Activated naive CD4-positive, alpha-beta T cell treated with anti-CD3 and anti-CD28 coated beads, Interleukin-2, amount 50 U/mL, for 72 hours (primary cell): ENCODE data around the gene TMA7. TPM values are rescaled to one million over a fixed set of nuclear protein-coding genes. Genes with fewer than 3 reads are reported as not detected.
"Not testable (repeated sequence)": the region's sequence is repeated elsewhere in the genome, so short reads cannot be mapped to it uniquely, and the experiment has no call there.

Experiments
- ATAC-seq, 2 donors: fragments of 150-1000 bp; cut with Tn5 transposase; 2 replicates each; pipeline ENCODE4 v1.10.0; 2021; ENCODE audit warnings: mild to moderate bottlenecking in 2 of 2, moderate library complexity in 2 of 2
- DNase-seq, 2 donors: peaks; one replicate each; pipeline ENCODE4 v3.0.0; 2021 to 2022; ENCODE audit warnings: low spot score in 2 of 2
- H3K27ac Mint-ChIP-seq, 2 donors: one replicate each; pipeline ENCODE4 v1.8.0; 2022; ENCODE audit warnings: mild to moderate bottlenecking in 2 of 2, mixed read lengths in 2 of 2
- H3K36me3 Mint-ChIP-seq, 2 donors: one replicate each; pipeline ENCODE4 v1.8.0; 2022; ENCODE audit warnings: mixed read lengths in 2 of 2
- H3K9me3 Mint-ChIP-seq, 2 donors: one replicate each; pipeline ENCODE4 v1.8.0; 2022; ENCODE audit warnings: mixed read lengths in 2 of 2
- total RNA-seq, 2 donors: library from RNA; stranded (reverse); gene quantifications; one replicate each; pipeline ENCODE4 v1.2.3, GENCODE V29; 2022

Gene TMA7
- 100 to 1,000 TPM; 168 to 307 TPM for total RNA-seq

- Mint-ChIP-seq H3K27ac (peak within 1 kb of the TSS in 1 of 2 donors; percentile 96), H3K9me3 (no peaks in the 10 kb centered on the region), H3K36me3 (peaks cover 14 to 17% of the 10 kb centered on the region in 2 donors)
- DNase-seq: peak; percentile 96 to 98
- ATAC-seq: peak; percentile 98
Observed at GRCh38 chr3:48439820-48440589, at the start of gene TMA7, which contains the start of gene CCDC51. Gene TMA7, plus strand, starts transcription at chr3:48440257. Its CDS starts 40 bp downstream, at chr3:48440297. Gene CCDC51, minus strand, starts transcription at chr3:48440119. Its CDS starts 4,991 bp downstream, at chr3:48435128.

GRCh38 chr3:48394391-48394790 lies 45.7 kb upstream of the TMA7 start:
- peak in 1 of 2 donors; percentile 90 for ATAC-seq

DNA sequence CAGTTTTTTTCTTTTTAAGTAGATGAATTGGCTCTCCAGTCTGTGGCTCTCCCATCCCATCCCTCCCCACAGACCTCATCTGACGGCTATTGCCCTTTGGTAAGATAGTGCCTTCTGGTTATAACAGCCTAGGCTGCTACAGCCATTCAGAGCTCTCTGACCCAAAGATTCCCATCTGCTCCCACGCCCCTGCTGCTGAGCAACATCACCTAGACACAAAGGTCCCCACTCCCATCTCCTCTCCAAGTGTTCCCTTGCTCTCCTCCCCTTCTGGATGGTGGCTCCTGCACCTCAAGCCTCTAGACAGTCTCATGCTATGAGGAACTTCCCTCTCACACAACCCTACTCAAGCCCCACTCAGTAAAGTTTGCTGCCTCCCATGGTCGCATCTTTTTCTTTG lies 44.3 kb upstream of the TMA7 start:
- DNase-seq (no peak), ATAC-seq (no peak)
- Mint-ChIP-seq H3K36me3 (no peaks in the 10 kb centered on the region), H3K27ac (no peak overlapping the region), H3K9me3 (no peaks in the 10 kb centered on the region)

More at GRCh38 chr3:48394391-48394790, 45.7 kb upstream of the TMA7 start:
- DNase-seq: no peak
- Mint-ChIP-seq H3K27ac (peak overlapping the region in 1 of 2 donors; percentile 37), H3K36me3 (no peaks in the 10 kb centered on the region), H3K9me3 (no peaks in the 10 kb centered on the region)

- Mint-ChIP-seq H3K36me3 (no peaks in the 10 kb centered on the region), H3K27ac (peak overlapping the region in 1 of 2 donors; percentile 37), H3K9me3 (no peaks in the 10 kb centered on the region)
- no peak for ATAC-seq
- DNase-seq: peak in 1 of 2 donors; percentile 45
Observed at GRCh38 chr3:48397767-48398681, 42.0 kb upstream of the TMA7 start.

- DNase-seq: peak in 1 of 2 donors; percentile 44
- Mint-ChIP-seq H3K27ac (no peak overlapping the region), H3K36me3 (no peaks in the 10 kb centered on the region), H3K9me3 (no peaks in the 10 kb centered on the region)
- no peak for ATAC-seq
Observed at GRCh38 chr3:48398701-48399386, 41.2 kb upstream of the TMA7 start.

DNA sequence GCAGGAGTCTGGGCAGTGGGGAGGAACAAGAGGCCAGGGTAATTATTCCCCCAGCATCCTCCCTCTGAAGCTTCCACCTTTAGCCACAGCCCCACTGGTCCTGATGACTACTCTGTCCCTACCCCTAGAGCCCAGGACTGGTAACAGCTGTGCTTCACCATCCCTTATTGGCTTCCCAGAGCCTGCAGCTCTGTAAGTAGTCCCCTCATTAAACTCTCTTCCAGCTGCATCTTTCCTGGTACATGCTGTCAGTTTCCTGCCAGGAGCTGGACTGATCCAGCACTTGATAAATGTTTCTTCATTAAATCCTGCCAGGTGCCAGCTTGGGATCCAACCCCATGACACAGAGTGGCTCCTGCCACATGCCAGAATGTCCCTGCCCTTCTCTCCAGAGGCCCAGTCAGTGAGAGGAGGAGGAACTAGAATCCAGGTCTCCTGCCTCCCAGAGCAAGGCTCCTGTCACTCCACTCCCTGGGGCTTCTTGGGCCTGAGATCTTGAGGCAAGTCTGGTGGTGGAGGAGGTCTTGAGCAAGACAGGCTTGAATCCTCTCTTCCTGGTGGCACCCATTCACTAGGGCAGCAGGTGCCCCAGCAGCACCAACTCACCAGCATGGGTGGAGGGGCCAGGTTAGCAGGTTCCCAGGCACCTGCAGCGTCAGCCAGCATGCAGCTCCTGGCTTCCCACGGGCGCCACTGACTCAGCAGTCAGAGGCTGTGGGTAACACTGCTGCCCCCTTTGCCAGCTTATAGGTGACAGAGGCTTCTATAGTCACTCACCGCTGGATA lies 40.5 kb upstream of the TMA7 start:
- H3K36me3 Mint-ChIP-seq: no peaks in the 10 kb centered on the region
- H3K27ac Mint-ChIP-seq: no peak overlapping the region
- ATAC-seq (no peak), DNase-seq (no peak)
- H3K9me3 Mint-ChIP-seq: no peaks in the 10 kb centered on the region

DNA sequence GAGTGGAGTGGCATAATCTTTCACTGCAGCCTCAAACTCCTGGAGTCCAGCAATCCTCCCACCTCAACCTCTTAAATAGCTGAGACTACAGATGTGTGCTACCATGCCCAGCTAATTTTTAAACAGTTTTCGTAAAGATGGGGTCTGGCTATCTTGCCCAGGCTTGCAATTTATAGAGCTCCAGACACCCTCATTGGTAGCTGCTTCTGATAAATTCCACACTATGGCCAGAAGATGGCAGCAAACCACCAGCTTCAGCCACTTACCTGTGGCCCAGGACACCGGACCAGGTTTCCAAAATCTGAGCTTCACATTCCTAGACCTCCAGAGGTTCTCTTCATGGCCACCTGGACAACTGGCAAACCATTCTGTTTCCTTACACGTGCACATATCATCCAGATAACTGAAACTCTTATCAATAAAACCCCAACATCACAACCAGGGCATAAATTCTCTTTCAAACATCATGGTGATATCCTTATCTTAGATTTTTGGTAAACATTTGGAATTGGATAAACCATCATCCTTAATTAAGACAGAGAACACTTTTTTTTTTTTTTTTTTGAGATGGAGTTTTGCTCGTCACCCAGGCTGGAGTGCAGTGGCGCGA lies 39.1 kb upstream of the TMA7 start:
- no peaks in the 10 kb centered on the region for H3K9me3 Mint-ChIP-seq
- no peak overlapping the region for H3K27ac Mint-ChIP-seq
- ATAC-seq (peak; percentile 87 to 90), DNase-seq (peak; percentile 57 to 58)
- no peaks in the 10 kb centered on the region for H3K36me3 Mint-ChIP-seq

- not testable (repeated sequence) for DNase-seq, H3K27ac Mint-ChIP-seq, H3K36me3 Mint-ChIP-seq, ATAC-seq, H3K9me3 Mint-ChIP-seq
Observed at GRCh38 chr3:48401434-48401901, 38.6 kb upstream of the TMA7 start.

- no peaks in the 10 kb centered on the region for H3K9me3 Mint-ChIP-seq
- ATAC-seq (no peak), DNase-seq (peak in 1 of 2 donors; percentile 45)
- H3K27ac Mint-ChIP-seq: peak overlapping the region in 1 of 2 donors; percentile 26
- H3K36me3 Mint-ChIP-seq: no peaks in the 10 kb centered on the region
Observed at GRCh38 chr3:48402281-48402732, 37.8 kb upstream of the TMA7 start.

DNA sequence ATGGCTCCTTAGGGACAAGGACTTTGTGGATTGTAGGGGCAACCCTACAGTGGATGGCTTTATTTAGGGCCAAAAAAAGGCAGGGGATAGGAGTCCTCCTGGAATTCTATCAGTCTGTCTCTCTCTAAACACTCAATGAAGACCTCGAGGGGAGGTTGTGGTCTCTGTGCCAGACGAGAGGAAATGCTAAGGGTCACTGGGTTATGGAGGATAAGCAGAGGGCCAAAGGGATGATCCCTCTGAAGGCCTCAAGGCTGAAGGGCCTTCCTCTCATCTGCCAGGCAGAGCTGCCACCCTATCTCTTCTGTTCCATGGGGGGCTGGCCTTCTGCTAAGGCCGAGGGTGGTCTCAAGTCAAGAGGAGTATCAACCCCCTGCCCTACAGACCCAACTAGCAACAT lies 37.1 kb upstream of the TMA7 start:
- Mint-ChIP-seq H3K36me3 (no peaks in the 10 kb centered on the region), H3K27ac (peak overlapping the region in 1 of 2 donors; percentile 26), H3K9me3 (no peaks in the 10 kb centered on the region)
- ATAC-seq (no peak), DNase-seq (peak in 1 of 2 donors; percentile 39)

DNA sequence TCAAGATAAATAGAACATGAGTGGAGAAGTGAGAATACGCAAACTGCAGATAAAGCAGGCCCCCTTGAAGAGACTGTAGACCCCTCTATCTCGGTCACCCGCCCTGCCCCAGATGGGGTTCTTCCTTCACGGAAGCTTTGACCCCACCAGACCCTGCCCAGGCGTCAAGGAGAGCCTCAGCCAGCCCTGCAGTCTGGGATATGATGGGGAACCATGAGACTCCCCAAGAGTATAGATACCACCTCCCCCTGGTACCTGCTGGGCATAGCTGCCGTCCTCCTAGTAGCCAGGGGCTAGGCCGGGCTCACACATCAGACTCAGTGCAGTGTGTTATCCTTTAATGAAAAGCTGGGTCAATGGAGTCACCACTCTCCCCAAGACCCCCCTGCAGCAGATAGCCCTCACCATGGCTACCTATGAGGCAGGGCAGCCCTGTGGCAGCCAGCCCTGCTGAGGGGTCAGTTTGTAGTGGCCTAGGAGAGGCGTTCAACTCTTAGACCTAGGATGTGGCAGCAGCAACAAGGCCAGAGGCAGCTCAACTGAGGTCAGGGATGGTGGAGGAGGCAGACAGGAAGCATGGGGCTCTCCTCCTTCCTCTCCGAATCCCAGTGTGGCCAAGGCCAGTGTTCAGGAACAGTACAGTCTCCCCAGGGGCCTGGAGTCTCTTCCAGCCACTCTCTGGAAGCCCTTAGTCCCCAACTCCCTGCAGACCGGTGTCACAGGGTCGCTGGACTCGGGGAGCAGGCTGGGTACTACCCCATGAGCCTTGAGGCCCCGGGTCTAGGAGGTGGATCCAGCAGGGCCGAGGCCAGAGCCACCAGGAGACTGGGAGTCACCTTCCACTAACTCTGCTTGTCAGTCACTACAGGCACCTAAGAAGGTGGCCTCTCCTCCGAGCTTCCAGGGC lies 36.3 kb upstream of the TMA7 start:
- ATAC-seq: no peak
- DNase-seq: peak in 1 of 2 donors; percentile 39
- H3K36me3 Mint-ChIP-seq: no peaks in the 10 kb centered on the region
- H3K27ac Mint-ChIP-seq: peak overlapping the region; percentile 14 to 26
- no peaks in the 10 kb centered on the region for H3K9me3 Mint-ChIP-seq

GRCh38 chr3:48404440-48405342 lies 35.4 kb upstream of the TMA7 start:
- peak in 1 of 2 donors; percentile 44 for DNase-seq
- no peak overlapping the region for H3K27ac Mint-ChIP-seq
- H3K9me3 Mint-ChIP-seq: no peaks in the 10 kb centered on the region
- no peaks in the 10 kb centered on the region for H3K36me3 Mint-ChIP-seq
- ATAC-seq: no peak

DNA sequence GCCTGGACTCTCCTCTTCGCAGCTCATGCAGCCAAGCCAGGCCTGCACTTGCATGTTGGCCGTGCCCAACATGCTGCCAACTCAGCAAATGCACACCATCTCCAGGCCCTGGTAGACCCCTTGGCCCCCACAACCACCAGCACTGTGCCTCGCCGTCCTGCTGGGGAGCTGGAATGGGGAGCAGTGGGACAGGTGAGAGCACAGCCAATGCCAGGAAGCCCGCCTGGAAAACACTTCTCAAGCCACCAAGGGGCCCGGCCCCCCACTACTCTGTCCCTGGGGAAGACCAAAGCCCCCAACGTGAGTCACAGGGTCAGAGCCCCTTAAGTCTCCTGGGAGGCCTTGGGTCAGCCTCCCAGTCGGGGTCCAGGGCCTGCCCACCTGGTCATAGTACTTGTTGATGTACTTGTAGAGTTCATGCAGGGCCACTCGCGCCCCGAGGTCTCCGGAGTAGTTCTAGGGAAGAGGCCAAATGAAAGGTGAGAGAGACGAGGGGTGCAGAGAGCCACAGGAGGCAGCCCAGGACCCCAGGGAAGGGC lies 34.6 kb upstream of the TMA7 start:
- Mint-ChIP-seq H3K36me3 (no peaks in the 10 kb centered on the region), H3K27ac (no peak overlapping the region), H3K9me3 (no peaks in the 10 kb centered on the region)
- DNase-seq: peak in 1 of 2 donors; percentile 53
- ATAC-seq: no peak
